Skin of body (tissue), 2 donors: ENCODE results near the gene NR4A2. TPM values are rescaled to one million over a fixed set of nuclear protein-coding genes. Genes with fewer than 3 reads are reported as not detected.
A peak's percentile ranks its signal among the peaks of the same experiment; 100 is the strongest.

Experiments
- DNase-seq: peaks from one replicate; lab custom pipeline; 2025; lab: John Stamatoyannopoulos, UW
- total RNA-seq: library from RNA; depleted of rRNA; stranded (reverse); fragments of >200 nt; gene quantifications from one replicate; pipeline ENCODE4 v1.2.3, GENCODE V29; 2014

NR4A2 gene
- total RNA-seq: 5.9 TPM

DNA sequence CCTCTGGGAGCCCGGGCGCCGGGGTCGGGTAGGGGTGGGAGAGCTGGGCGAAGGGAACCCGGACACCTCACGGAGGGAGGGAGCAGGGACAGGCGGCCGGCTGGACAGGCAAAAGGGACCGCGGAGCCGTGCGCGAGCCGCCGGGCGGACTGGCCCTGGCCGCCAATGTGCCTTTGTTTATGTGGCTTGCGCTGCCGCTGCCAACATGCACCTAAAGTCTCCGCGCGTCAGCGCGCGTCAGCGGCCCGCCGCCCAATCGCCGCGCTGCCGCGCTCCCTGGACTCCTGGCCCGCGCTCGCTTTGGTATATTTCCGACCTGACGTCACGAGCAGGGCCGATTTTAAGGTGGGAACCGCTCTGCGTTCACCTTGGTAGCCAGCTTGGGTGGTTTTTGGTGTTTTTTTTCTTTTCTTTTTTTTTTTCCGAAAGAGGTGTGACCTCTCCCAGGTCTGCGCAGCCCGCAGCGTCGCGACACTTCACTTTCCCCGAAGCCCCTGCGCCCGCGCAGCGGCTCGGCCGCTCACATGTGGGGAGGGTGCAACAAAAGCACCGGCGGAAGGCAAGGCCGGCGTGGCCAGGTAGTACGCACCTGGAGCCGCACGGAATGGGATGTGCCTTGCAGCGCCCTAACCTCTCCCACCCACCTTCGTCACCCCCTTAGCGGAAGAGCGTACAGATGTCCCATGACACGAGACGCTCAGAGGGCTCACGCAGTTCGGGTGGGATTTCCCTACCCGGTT lies at the start of gene NR4A2:
TSS of gene NR4A2 (minus strand) at position 188 of the 740 bp plus-strand sequence. CDS start 2,535 bp downstream, outside the sequence.
- DNase-seq: peak; percentile 58

DNA sequence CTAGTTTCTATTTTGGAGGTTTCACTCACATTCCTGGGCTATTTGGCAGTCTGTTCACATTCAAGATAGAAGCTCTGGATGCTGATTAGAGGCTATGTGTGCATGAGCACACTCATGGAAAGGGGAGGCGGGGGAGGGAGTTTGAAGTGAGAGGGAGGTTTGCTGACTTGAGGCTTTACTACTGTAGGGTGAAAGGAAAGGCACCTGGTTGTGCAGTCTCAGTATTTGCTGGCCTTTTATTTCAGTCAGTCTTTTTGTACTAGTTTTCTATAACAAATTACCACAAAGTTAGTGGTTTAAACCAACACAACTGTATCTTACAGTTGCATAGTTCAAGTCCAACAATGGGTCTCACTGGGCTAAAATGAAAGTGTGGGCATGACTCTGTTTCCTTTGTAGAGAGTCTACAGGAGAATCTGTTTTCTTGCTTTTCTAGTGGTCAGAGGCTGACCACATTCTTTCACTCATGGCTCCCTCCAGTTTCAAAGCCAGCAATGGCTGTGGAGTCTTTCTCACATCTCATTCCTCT lies 47.7 kb upstream of the NR4A2 start:
- DNase-seq: no peak

DNA sequence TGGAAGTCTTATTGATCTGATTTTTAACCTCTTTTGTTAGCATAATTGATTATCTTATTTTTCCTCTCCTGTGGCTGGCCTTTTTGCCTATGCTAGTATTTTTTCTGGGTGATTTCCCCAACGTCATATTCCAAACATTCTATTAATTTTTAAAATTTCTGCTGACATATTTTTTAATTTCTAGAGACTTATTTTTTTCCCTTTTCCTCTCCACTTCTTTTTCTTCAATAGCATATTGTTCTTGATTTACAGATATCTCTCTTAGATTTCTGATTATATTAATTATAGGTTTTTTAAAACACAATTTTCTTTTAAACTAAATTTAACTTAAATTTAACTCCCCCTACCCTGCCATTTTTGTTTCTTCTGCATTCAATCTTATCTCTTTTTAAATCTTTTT lies 47.2 kb upstream of the NR4A2 start:
- no peak for DNase-seq

DNA sequence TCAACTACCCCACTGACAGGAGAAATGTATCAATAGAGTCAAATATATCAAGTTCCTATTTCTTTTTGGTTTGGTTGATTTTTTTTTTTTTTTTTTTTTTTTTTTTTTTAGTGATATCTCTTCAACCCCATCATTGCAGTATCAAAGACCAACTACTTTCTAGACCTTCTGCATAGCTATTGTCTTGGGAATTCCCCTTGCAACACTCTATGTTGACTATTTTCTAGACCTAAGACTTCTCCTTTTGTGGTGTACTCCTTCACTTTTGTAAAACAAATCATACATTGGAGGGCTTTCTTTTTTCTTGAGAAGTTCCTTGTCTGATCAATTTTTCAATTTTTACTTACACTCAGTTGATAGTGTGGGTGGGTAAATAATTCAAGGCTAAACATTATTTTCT lies 46.5 kb upstream of the NR4A2 start:
- no peak for DNase-seq

DNA sequence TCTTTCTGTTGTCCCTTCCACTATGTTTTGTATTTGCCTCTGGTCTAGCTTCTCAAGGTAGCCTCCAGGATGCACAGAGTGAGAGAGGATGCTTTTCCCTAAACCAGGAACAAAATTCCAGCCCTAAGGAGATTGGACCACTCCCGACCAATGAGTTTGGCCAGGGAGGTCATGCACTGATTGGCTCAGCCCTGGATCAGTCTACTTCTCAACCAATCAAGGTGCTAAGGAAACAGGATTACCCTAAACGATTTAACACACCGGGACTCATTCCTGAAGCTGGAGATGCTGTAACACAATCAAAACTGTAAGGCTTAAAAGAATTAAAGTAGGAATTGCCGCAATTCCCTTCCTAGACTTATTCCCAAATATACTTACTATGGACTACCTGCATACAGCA lies 34.2 kb upstream of the NR4A2 start:
- no peak for DNase-seq

DNA sequence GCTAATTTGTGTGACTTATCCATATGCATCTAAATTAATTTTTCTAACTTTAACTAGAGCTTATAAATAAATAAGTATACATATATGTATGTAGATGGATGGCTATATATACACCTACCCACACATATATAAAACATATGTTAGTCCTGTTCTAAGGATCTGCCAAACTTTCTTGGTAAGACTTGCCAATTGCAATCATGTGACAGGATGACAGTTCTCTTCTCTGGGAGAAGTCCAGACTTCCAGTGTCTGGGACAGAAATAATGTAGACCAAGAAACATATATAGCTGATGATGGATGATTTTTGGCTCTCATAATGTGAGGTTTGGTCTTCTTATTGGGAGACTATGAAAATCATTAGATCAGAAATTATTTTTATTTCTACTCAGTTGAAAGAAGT lies 30.6 kb upstream of the NR4A2 start:
- DNase-seq: no peak

DNA sequence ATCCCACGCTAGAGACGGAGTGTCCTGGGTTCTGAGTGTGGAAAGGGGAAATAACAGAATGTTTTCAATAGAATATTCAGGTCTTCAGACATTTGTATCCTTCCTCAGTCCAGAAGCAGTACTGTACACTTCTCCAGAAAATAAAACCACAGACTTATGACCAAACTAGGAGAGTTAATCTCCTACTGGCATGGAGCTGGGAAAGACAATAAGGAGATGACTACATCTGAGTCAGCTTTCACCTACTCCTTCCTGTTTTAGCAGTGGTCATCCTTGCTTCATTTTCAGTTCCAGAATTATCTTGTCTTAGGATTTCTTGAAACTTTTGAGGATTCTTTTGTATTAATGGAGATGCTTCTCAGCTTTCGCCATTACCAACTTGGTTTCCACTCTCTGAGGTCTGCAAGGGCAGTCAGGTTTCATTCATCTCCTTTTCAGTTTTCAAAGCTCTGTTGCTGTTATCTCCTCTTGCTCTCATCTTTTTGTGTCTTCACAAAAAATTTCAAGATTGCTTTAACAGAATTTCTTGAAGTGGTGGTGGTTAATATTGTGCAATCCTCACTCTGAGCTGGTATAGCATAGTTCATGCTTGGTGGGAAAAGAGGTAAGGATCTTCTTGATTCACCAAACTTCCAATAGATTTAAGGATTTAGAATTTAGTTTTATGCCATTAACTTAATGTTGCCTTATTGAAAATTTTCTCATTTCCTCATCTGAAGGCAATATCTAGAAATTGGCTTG lies 23.7 kb upstream of the NR4A2 start:
- no peak for DNase-seq

DNA sequence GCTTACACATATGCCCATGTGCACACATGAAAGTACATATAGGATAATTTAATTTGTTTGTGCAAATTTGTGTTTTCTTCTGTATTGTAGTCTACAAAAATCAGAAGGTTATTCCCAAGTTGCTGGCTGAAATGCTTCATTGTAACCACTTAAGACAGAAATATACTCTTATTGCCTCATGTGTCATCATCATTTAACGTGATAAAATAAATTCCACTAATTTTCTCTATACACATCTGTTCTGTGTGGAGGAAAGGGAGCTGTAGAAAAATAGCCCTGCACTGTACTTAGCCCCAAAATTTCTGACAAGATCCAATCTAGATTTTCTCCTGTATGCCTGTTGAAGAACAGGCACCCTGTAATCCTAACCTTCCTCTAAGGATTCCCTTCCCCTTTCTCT lies 20.4 kb upstream of the NR4A2 start:
- no peak for DNase-seq

DNA sequence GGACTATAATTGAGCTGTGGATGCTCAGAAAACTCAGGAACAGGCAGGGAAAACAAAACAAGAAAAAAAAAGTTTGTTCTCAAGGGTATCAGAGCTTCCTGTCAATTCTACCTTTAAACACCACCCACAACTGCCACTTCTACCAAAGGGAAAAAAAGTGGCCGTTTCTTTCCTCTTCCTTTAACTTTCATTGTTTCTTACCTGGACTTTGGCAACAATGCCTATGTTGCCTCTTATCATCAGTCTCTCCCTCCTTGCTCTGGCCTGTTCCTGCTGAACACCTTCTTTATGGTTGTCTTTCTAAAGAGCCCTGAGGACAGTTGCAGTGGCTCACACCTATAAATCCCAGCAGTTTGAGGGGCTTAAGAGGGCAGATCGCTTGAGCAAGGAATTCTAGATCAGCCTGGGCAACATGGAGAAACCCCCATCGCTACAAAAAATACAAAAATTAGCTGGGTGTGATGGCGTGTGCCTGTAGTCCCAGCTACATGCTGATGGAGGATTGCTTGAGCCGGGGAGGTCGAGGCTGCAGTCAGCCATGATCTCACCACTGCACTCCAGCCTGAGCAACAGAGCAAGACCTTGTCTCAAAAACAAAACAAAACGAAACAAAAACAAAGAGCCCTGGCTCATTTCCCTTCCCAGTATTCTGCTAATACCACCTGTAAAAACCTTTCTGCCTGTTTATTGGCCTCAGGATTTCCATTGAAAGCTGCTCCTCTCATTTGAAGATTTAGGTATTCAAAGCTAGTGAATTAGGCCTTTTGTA lies 18.0 kb upstream of the NR4A2 start:
- DNase-seq: no peak

DNA sequence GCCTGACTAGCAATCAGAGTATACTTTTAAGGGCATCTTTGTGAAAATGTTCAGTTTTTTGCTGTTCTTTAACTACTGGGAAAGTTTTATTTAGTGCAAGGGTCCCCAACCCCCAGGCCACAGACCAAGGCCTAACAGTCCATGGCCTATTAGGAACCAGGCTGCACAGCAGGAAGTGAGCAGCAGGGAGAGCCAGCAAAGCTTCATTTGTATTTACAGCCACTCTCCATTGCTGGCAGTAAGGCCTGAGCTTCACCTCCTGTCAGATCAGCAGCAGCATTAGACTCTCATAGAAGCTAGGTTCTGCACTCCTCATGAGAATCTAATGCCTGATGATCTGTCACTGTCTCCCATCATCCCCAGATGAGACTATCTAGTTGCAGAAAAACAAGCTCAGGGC lies 17.1 kb upstream of the NR4A2 start:
- no peak for DNase-seq

DNA sequence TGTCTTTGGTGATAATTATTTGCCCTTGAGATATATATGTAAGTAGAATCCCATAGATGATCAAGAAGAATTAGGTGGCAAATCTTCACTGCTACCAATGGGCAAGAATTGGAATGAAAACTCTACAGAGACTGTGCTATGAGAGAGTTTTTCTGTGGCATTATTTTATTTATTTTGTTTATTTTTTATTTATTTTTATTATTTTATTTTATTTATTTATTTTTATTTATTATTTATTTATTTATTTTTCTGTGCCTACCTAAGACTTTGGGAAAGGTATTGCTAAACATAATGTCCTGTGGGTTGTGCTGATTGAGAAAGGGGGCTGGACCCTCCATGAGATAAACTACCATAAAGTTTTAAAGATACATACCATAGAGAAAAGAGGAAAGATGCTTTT lies 16.6 kb upstream of the NR4A2 start:
- no peak for DNase-seq

DNA sequence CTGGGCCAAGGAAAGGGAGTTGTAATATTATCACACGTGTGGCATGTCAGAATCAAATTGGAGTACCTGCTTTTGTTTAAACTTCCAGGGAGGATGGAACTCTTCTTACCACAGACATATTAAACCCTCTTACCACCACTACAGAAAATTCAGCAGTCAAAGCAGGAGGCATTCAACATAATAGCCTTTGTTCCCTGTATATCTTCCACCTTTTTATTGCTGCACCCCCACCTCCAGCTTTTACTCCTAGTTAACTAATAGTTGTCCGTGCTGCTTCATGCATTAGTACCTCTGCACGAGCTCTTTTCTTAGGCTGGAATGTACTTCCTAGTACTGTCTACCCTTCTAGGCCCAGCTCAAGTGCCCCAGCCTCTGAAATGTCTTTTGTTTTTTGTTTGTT lies 14.9 kb upstream of the NR4A2 start:
- no peak for DNase-seq

DNA sequence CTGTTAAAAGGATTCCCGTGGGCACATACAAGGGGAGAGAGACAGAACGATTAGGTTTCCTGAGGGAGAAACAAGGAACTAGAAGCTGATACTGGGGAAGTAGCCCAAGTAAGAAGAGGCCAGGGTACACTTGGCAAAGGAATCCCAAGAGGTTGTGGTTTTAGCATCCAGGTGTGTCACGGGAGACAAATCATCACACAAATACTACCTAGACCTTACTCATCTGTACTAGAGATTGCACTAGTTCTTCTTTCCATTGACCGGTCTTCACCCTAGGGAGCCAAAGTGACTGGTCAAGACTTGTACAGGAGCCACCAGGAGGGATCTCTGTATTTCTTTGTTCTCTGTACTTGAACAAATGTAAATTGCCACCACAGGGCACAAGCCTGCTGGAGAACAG lies 14.2 kb upstream of the NR4A2 start:
- DNase-seq: no peak

DNA sequence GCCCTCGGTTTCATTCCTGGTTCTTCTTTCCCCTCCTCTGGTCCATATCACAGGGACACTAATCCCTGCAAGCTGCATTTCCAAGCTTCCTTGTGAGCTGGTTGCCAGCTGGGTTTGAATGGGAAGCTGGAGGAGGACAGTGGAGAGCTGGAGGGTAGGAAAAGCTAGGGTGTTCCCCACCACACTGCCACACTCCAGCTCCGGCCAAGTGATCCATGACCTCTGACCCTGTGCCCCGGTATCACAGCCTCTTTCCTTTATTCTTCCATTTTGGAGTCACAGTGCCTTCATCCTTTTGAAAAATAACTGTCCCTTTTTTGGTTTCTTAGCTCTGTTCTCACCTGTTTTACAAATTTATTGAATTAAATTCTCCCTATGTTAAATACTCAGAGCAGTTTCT lies 13.1 kb upstream of the NR4A2 start:
- no peak for DNase-seq

DNA sequence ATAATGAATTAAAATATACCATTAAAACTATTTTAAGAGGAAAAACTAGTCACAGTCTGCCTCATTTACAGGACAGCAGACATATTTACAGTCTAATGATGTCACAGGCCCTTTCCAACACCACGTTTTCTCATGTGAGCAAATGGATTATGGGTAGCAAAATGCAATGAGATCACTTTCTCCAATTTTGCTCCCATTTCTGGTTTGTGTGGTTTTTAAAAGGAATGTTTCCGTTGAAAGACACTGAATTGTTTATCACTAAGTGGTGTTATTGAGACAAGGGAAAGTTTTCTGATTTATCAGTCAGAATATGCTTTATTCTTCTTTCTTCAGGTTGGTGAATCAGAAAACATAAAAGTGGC lies 11.4 kb upstream of the NR4A2 start:
- DNase-seq: peak; percentile 10

DNA sequence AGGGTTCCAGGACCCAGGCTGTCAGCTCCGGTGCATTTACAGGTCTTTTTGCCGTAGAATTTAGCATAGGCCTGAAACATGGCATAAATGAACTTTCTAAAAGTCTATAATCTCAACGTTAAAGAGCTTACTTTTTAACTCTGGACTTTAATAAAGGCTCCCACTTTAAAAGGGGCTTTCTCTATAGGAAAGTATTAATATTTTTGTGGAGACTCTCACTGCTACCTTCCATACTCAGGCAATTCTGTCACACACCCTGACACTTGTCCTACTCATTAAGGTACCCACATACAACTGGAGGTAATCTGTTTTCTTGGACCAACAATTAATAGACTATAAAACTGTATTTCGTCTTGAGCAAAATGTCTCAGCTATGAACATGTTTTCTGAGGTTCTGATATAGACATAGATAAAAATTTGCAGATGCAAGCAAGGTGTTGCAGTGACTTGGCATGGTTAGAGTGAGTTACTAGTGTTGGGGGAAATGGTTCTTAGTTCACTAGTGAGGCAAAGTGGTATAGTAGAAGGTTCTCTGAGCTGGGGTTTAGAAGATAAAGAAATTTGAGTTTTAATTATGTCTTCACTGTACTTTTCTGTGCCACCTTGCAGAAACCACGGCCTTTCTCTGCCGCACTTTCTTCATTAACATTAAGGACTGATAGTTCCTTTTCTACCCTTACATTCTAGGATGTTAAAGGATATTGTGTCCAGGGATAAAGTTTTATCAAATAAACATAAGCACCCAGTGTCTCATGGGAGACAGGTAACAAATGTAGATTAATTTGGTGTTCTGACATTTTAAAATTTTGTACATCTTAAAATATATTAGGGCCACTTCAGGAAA lies 10.8 kb upstream of the NR4A2 start:
- DNase-seq: no peak

DNA sequence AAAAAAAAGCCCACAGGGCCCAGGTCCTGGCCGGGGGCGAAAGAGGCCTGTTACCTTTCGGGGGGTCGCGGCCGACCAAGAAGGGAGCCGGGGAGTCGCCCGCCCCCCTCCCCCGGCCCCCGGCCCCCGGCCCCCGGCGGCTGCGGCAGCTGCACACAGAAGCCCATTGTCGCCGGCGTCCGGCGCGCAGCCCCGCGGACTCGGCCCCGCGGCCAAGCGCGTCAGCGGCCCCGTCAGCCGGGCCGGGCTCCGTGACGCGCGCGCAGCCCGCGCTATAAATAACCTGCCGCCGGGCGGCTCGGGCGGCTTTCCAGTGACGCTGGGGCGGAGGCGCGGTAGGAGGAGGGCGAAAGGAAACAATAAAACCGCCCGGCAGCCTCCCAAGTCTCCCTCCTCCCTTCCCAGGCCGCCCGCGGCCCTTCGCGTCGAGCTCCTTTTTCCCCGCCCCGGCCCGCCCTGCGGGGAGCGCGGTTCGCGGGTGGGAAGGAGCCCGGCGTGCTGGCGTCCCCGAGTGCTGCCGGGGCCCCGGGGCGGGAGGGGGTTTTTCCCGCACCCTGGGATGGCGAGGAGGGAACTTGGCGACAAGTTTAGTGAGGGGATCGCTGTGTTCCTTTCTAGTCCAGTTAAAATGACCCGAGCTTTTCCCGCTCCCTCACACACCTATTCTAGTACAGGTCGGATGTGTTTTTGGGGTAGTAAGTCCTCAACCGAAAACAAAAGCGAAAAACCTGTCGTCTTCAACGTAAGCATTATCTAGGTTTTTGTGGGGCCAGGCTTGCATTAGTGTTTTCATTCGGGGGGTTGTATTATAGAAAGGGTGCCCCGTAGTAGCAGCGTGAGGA lies 10.0 kb upstream of the NR4A2 start:
- DNase-seq: peak; percentile 91

DNA sequence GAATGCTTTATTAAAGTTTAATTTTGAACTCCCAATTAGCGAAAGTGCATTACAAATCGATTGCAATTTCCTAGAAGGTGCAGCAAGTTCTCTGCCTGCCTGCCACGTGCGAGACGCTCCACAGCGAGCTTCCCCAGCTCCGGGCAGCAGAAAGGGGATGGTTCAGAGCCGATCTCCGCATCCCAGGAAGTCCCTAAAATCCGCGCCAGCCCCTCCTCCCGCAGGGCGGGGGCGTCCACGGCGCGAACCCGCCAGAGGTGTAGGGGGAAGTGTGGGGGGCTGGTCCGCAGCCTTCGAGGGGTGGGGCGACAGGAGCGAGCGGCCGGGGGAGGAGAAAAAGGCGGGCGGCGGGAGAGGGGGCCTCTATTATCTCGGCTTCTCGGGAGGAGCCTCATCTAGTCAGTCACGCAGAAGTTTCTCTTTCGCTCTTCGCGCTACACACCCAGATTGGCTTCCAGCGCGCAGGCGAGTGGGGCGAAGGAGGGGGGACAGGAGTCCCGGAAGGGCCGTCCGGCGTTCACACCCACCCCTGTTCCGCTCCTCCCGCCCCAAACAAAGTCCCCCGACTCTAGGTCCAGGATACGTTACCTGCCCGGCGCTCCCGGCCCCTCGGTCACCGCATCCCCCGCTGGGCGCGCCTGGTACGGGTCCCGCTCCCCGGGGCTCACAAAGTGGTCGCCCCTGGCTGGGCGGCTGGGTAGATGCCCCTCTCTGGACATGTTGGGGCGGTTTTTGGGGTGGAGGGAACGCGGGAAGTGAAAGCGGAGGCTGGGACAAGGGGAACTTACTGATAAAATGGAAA lies 9.1 kb upstream of the NR4A2 start:
- peak; percentile 94 for DNase-seq

DNA sequence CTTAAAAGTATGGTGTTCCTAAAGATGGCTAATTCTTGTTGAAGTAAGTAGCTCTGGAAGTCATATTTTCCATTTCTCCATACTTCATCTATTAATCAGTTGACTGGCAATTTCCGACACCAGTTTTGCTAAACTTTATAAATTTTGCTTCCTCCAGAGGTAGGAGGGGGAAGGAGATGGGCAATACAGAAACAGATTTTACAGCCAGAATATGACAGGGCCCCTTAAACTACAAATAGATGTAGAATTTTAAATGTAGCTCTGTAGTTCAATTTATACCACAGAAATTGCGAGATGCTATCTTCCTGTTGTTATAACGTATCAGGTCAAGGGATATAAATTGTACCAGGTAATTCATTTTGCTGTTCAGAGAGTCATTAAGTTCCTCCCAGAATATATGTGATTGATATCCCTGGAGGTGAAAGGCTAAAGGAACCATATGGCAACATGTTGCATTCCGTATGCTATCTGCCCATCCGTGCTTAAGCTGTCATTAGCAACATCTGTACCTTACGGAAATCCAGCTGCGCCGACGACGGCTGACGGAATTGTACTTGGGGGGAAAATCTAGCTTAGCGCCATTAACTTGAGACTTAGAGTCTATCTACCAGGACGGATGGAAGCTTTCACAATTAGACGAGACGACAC lies 8.4 kb upstream of the NR4A2 start:
- DNase-seq: peak; percentile 81
